Measurements from ENCODE around the gene LPIN3. TPM values are rescaled to one million over a fixed set of nuclear protein-coding genes. Genes with fewer than 3 reads are reported as not detected.
A peak's percentile ranks its signal among the peaks of the same experiment; 100 is the strongest.

Gene LPIN3
- total and polyA plus RNA-seq, 2 of the 8 experiments (the other 6 are each of a cell fraction or from before 2014, with no cell fraction given): 3.7 to 3.9 TPM

GRCh38 chr20:41386502-41387427, 46.1 kb downstream of the LPIN3 start:
- Histone ChIP-seq H3K56ac (replicated peaks; ENCODE audit: insufficient read length, low read depth, low read length) (no peak overlapping the region), H3K79me1 (ENCODE audit: low read depth, low read length) (no peaks in the 10 kb centered on the region; the same call in 1 of the 2 replicates), H2BK12ac (ENCODE audit: low read depth, low read length) (no peak overlapping the region), H3K9ac (replicated peaks in 1 of 4; ENCODE audit: extremely low read depth in 1 of 4, low read depth in 3 of 4, low read length in 3 of 4) (no peak overlapping the region), H3K23ac (ENCODE audit: insufficient read length) (no peak overlapping the region), H3K27ac (ENCODE audit: low read depth, low read length) (no peak overlapping the region), H3K23me2 (ENCODE audit: low read depth, low read length) (no peaks in the 10 kb centered on the region), H4K20me1 (replicated peaks in 1 of 2; ENCODE audit: control insufficient read depth in 1 of 2, insufficient read depth in 2 of 2, low read length in 2 of 2) (no peaks in the 10 kb centered on the region), H2BK120ac (replicated peaks; ENCODE audit: low read depth, low read length) (no peak overlapping the region), H4K8ac (ENCODE audit: extremely low read depth, insufficient read depth, low read length) (no peak overlapping the region), H2AK5ac (ENCODE audit: low read depth, low read length) (no peak overlapping the region), H2BK15ac (ENCODE audit: low read length) (no peak overlapping the region), H3K36me3 (ENCODE audit: control insufficient read depth in 2 of 4, insufficient read depth in 4 of 4, low read length in 3 of 4) (no peaks in the 10 kb centered on the region), H4K5ac (ENCODE audit: insufficient read length, low read depth, low read length) (no peak overlapping the region), H3K79me2 (ENCODE audit: control insufficient read depth in 1 of 2, insufficient read depth in 2 of 2, low read length in 2 of 2) (no peaks in the 10 kb centered on the region), H3K18ac (ENCODE audit: extremely low read depth, low read length) (no peak overlapping the region), H3K4ac (replicated peaks; ENCODE audit: insufficient read length, low read depth, low read length) (no peak overlapping the region), H2AFZ (ENCODE audit: low read length) (peak overlapping the region; percentile 46; the same call in 1 of the 2 replicates), H3K4me1 (replicated peaks in 1 of 4; ENCODE audit: control insufficient read depth in 3 of 4, insufficient read depth in 4 of 4, low read length in 3 of 4) (peaks cover 0 to 4% (median 1%) of the 10 kb centered on the region in 4 experiments; a peak in 2 of 7 replicates), H3K14ac (ENCODE audit: insufficient read length) (no peak overlapping the region), H2BK20ac (ENCODE audit: low read length) (no peak overlapping the region), H4K91ac (replicated peaks; ENCODE audit: insufficient read length, low read length) (no peak overlapping the region), H3K27me3 (replicated peaks in 1 of 4; ENCODE audit: control insufficient read depth in 3 of 4, extremely low read depth in 1 of 4, insufficient read depth in 3 of 4, low read length in 3 of 4) (no peaks in the 10 kb centered on the region), H3K4me3 (ENCODE audit: extremely low read depth in 1 of 4, insufficient read depth in 2 of 4, low read depth in 3 of 4, low read length in 4 of 4) (no peak overlapping the region), H3K9me3 (ENCODE audit: insufficient read depth in 2 of 2, low read depth in 1 of 2, low read length in 1 of 2) (no peaks in the 10 kb centered on the region), H3K4me2 (ENCODE audit: insufficient read depth in 1 of 2, low read depth in 2 of 2, low read length in 2 of 2) (no peak overlapping the region), H2BK5ac (ENCODE audit: low read depth, low read length) (no peak overlapping the region)
- FAIRE-seq (no peak), DNase-seq (ENCODE audit: low read depth in 1 of 2, low spot score in 2 of 2) (no peak)
- TF ChIP-seq CHD1 (IDR thresholded peaks at IDR 0.05; ENCODE audit: low read depth, low read length) (no peak), TAF1 (IDR thresholded peaks at IDR 0.05; ENCODE audit: low read depth, low read length) (no peak), SRF (IDR thresholded peaks at IDR 0.05; ENCODE audit: low read depth, low read length) (no peak), HDAC2 (IDR thresholded peaks at IDR 0.05; ENCODE audit: borderline replicate concordance in 1 of 2, low read depth in 2 of 2, low read length in 2 of 2) (no peak), CTBP2 (IDR thresholded peaks at IDR 0.05; ENCODE audit: borderline replicate concordance, insufficient read depth, insufficient read length, low read length) (no peak)
- 84% methylated on average over 14 of the region's 14 CpGs; no CpG with 5 or more reads in 1 of the 2 experiments for WGBS, 2 experiments (ENCODE audit: extremely low coverage in 1 of 2, insufficient coverage in 1 of 2, insufficient read length in 1 of 2, insufficient replicate concordance in 2 of 2, low coverage in 1 of 2, low lambda C conversion rate in 2 of 2, missing lambda C conversion rate in 1 of 2)
- ChIA-PET CTCF (ENCODE audit: partially characterized antibody) (interaction anchor here (0.8 to 1.8 kb wide), 8 partner anchors 18 to 58 kb away, joined by 3 to 9 read pairs (median 4); partner anchors contain the start of gene EMILIN3), POLR2A (ENCODE audit: partially characterized antibody) (interaction anchor here (1.0 kb wide), 1 partner anchor 20 kb away, joined by 3 read pairs; the partner anchor contains the start of gene EMILIN3)

All from H1 (cell line).